HepG2 (cell line): Measurements from ENCODE around the gene GNL1. TPM values are rescaled to one million over a fixed set of nuclear protein-coding genes. Genes with fewer than 3 reads are reported as not detected.
A peak's percentile ranks its signal among the peaks of the same experiment; 100 is the strongest.

ENCODE experiments used
- DNMT1 ChIP-seq: sonication (generic); formaldehyde crosslinking; IDR thresholded peaks from 2 replicates; pipeline ENCODE4 v1.5.1; 2020; ENCODE audit warnings: mild to moderate bottlenecking, missing genetic modification reagents
- FOXJ3 ChIP-seq: sonication (generic); formaldehyde crosslinking; IDR thresholded peaks from 2 replicates; pipeline ENCODE4 v1.4.0; 2020; ENCODE audit warnings: missing genetic modification reagents, mild to moderate bottlenecking, borderline replicate concordance
- HNRNPUL1 ChIP-seq: fragments of 200-400 bp; formaldehyde crosslinking; IDR thresholded peaks from 2 replicates; pipeline ENCODE4 v1.6.1; 2017; ENCODE audit warnings: low read depth, mild to moderate bottlenecking, low read length, moderate library complexity
- ISL2 ChIP-seq: sonication (generic); formaldehyde crosslinking; IDR thresholded peaks from 2 replicates; pipeline ENCODE4 v1.5.0; 2020; ENCODE audit warnings: missing genetic modification reagents
- KMT2A ChIP-seq: sonication (generic); formaldehyde crosslinking; IDR thresholded peaks from 2 replicates; pipeline ENCODE4 v1.4.0; 2020; ENCODE audit warnings: missing genetic modification reagents
- LBX2 ChIP-seq: sonication (generic); formaldehyde crosslinking; IDR thresholded peaks from 2 replicates; pipeline ENCODE4 v1.5.0; 2020; ENCODE audit warnings: missing genetic modification reagents, mild to moderate bottlenecking, borderline replicate concordance
- MAF1 ChIP-seq: sonication (generic); formaldehyde crosslinking; IDR thresholded peaks from 2 replicates; pipeline ENCODE4 v1.5.0; 2020; ENCODE audit warnings: missing genetic modification reagents, borderline replicate concordance
- MED1 ChIP-seq: sonication (generic); formaldehyde crosslinking; IDR thresholded peaks from 2 replicates; pipeline ENCODE4 v1.4.0; 2020; ENCODE audit warnings: missing genetic modification reagents
- NBN ChIP-seq: fragments of 450-650 bp; conservative IDR thresholded peaks from 2 replicates; pipeline ENCODE4 v1.6.1; 2017
- NFAT5 ChIP-seq: sonication (generic); formaldehyde crosslinking; IDR thresholded peaks from 2 replicates; pipeline ENCODE4 v1.4.0; 2020; ENCODE audit warnings: missing genetic modification reagents
- NFE2L1 ChIP-seq: sonication (generic); formaldehyde crosslinking; IDR thresholded peaks from 2 replicates; pipeline ENCODE4 v1.4.0; 2020; ENCODE audit warnings: missing genetic modification reagents, mild to moderate bottlenecking, borderline replicate concordance
- SNAPC2 ChIP-seq: sonication (generic); formaldehyde crosslinking; IDR thresholded peaks from 2 replicates; pipeline ENCODE4 v1.8.1; 2022; ENCODE audit warnings: mild to moderate bottlenecking, missing genetic modification reagents
- TARDBP ChIP-seq: sonication (generic); formaldehyde crosslinking; IDR thresholded peaks from 2 replicates; pipeline ENCODE4 v1.8.0; 2022; ENCODE audit warnings: mild to moderate bottlenecking, missing genetic modification reagents
- TFDP1 ChIP-seq: IDR thresholded peaks from 2 replicates; pipeline ENCODE4 v1.6.1; 2016; ENCODE audit warnings: missing compliant biosample characterization, missing genetic modification reagents, borderline replicate concordance
- TGIF2 ChIP-seq: IDR thresholded peaks from 2 replicates; pipeline ENCODE4 v1.6.1; 2016; ENCODE audit warnings: control low read depth, missing compliant biosample characterization
- ZBTB44 ChIP-seq: sonication (generic); formaldehyde crosslinking; IDR thresholded peaks from 2 replicates; pipeline ENCODE4 v1.4.0; 2020; ENCODE audit warnings: missing genetic modification reagents
- ZNF274 ChIP-seq: sonication (generic); formaldehyde crosslinking; IDR thresholded peaks from 2 replicates; pipeline ENCODE4 v1.5.1; 2020; ENCODE audit warnings: mild to moderate bottlenecking, missing genetic modification reagents
- ZNF280B ChIP-seq: sonication (generic); formaldehyde crosslinking; IDR thresholded peaks from 2 replicates; pipeline ENCODE4 v1.5.0; 2020; ENCODE audit warnings: missing genetic modification reagents, mild to moderate bottlenecking, borderline replicate concordance
- ZNF543 ChIP-seq: sonication (generic); formaldehyde crosslinking; IDR thresholded peaks from 2 replicates; pipeline ENCODE4 v1.4.0; 2020; ENCODE audit warnings: mild to moderate bottlenecking, missing genetic modification reagents
- polyA plus RNA-seq, 8 experiments: library from polyadenylated mRNA; depleted of rRNA in 3 of 8; stranded (reverse) in 7 of 8; unstranded in 1 of 8; fragments of >200 nt; fragmentation: Illumina TruSeq in 4 of 8; extraction: Trizol in 4 of 8; gene quantifications; 2 replicates each; pipeline versions ENCODE4 v1.2.1 to v1.2.3, GENCODE V29; 2011 to 2016; ENCODE audit warnings: low read depth in 4 of 8, missing spikeins in 1 of 8, mixed read lengths in 1 of 8; ENCODE audit not compliant: insufficient read depth in 1 of 8
- total RNA-seq, 5 experiments: library from RNA; depleted of rRNA; stranded (reverse); fragments of >200 nt; fragmentation: Illumina TruSeq; extraction: Trizol; gene quantifications; 2 replicates each; pipeline ENCODE4 v1.2.3, GENCODE V29; 2016; ENCODE audit warnings: low read depth in 1 of 5

Gene GNL1
- total and polyA plus RNA-seq, 2 of the 13 experiments (the other 11 are each of a cell fraction or from before 2014, with no cell fraction given), result 35.0 to 55.6 TPM

- TF ChIP-seq NBN (no peak), MAF1 (peak; percentile 88; the same call in 1 of the 2 replicates), TFDP1 (CRISPR knock-in tag) (no peak; the same call in 1 of the 2 replicates), FOXJ3 (no peak), KMT2A (no peak), LBX2 (CRISPR knock-in tag) (no peak), DNMT1 (CRISPR knock-in tag) (no peak), ZNF280B (CRISPR knock-in tag) (peak; percentile 45; the same call in 1 of the 2 replicates), ZNF543 (CRISPR knock-in tag) (peak; percentile 30; the same call in 1 of the 2 replicates), ZBTB44 (no peak), ISL2 (CRISPR knock-in tag) (peak; percentile 49; the same call in 1 of the 2 replicates), TARDBP (CRISPR knock-in tag) (peak; percentile 79), SNAPC2 (CRISPR knock-in tag) (peak; percentile 90), NFE2L1 (CRISPR knock-in tag) (no peak), TGIF2 (peak; percentile 98), ZNF274 (CRISPR knock-in tag) (peak; percentile 56), MED1 (CRISPR knock-in tag) (peak; percentile 44), HNRNPUL1 (no peak), NFAT5 (CRISPR knock-in tag) (no peak)
These were observed at the start of gene GNL1 (continued) for GRCh38 chr6:30556066-30556905.
